Eye (tissue), 1 donor: ENCODE measurements around the gene SMIM29.
A peak's percentile ranks its signal among the peaks of the same experiment; 100 is the strongest.

ENCODE experiments used
- DNase-seq: peaks from one replicate; pipeline ENCODE4 v3.0.0-alpha.2; 2015

SMIM29 gene

DNA sequence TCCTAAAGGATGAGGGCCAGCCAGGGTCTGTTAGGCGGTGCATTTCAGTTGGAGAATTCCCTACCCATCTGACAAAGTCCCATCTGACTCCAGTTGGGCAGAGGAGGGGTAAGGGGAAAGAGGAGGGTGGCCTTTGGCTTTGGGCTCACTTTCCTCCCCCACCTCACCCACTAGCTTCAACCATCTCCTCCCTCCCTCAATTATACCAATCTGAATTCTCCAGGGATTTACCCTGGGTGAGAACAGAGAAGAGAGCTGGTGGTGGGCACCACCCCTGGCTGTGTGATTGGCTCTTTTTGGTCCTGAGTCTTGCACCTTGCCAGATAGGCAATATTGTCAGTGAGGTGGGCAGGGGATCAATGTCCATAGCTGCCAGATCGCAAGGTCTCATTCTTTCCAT is 8.9 kb downstream of the SMIM29 start:
- no peak for DNase-seq

DNA sequence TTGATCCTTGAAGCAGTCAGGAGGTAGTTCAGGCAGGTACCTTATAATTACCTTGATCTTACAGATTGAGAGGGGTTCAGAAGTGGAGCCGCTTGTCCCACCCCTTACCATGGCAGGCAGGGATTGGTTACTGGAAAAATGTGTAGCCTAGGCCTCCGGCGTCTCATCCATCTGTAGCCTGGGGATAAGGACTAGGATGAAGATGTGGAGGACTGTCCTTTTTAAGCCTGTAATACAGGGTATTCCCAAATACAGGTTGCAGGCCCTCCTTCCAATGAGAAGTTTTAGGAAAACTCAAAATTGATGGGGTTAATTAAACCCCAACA is 9.3 kb downstream of the SMIM29 start:
- DNase-seq, result no peak

DNA sequence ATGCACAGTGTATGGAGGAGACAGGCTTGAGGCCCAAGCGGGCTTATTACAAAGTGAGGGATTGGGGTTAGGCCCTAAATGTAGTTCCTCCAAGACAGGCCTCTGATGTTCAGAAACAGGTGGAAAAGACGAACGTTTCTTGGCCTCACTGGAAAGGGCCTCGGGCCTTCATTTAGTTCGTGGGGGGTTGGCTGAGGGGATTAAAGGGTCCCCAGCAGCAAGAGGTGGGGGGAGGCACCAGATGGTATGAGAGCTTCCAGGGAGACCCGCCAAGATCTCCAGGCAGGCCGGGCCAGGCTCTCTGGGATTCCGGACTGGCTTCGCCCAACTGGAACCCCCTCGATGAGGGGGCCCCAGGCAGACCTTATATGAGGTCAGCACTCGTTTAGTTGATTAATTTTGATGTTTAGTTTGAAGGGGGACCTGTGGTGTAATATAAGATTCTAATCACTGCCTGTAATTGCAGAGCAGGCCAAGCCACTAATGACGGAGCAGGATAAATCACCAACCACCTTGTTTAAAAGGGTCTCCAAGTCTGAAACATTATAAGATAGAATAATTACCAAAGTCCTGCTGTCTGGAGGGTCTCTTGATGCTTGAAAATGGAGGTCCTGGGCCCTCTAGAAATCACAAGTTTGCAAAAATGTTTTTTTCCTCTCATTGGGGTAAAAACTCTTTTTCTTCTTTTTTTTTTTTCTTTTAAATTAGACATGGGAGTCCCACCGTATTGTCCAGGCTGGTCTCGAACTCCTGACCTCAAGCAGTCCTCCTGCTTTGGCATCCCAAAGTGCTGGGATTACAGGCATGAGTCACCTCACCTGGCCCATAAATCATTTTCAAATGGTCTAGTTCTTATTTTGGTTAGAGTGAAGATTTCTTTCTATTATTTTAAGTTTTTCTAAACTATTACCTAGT is 10.0 kb downstream of the SMIM29 start:
- peak; percentile 57 for DNase-seq

DNA sequence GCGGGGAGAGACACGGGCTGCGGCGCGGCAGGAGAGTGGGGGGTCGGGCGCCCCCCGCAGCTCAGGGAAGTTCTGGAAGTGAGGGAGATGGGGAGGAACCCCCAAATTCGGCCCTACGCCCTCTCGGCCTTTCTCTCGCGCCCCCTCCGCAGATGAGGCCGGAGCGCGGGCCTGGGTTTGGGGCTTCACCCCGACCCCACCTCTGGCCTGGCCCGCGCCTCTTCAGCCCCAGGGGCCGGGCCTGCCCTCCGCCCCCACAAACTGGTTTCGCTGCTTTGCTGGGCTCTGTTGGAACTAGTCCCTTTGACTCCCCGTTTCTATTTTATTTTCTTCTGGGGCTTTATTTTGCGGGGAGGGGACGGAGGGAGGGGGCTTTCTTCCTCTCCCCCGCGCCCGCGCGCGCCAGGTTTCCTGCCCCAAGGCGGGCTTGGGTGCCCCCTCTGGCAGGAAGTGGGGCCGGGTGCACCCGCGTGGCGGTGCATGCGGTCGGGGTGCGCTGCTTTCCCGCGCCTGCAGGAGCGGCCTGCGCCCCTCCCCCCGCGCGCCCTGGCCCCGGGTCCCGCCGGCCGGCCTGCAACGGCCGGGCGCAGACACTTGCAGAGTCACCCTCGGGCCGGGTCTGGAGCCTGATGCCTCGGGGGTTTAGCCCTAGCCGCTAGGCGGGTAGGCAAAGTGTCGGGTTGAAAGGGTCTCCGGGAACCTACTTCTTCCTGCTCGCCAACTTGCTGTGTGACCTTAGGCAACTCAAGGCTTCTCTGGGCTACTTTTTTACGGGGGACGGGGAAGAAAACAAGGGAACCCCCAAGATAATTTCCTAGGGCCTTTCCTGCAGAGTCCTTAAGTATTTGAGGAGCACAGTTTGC is 10.9 kb downstream of the SMIM29 start:
- peak; percentile 77 for DNase-seq

DNA sequence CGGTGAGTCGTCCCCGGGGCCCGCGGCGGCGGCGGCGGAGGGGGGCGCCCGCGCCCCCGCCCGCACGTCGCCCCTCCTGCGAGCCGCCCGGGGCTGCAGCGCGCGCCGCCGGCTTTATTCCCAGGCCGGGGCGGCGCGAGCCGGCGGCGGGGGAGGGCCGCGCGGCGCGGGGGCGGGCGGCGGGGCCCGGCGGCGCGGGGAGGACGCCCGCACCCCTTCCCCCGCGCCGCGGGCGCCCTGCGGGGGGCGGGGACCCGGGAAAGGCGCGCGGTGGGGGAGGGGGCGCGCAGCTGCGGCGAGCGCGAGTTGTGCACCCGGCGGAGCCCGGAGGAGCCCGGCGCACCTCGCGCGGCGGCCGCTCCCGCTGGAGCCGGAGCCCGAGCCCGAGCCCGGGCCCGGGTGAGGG is 11.5 kb downstream of the SMIM29 start:
- peak; percentile 64 for DNase-seq

DNA sequence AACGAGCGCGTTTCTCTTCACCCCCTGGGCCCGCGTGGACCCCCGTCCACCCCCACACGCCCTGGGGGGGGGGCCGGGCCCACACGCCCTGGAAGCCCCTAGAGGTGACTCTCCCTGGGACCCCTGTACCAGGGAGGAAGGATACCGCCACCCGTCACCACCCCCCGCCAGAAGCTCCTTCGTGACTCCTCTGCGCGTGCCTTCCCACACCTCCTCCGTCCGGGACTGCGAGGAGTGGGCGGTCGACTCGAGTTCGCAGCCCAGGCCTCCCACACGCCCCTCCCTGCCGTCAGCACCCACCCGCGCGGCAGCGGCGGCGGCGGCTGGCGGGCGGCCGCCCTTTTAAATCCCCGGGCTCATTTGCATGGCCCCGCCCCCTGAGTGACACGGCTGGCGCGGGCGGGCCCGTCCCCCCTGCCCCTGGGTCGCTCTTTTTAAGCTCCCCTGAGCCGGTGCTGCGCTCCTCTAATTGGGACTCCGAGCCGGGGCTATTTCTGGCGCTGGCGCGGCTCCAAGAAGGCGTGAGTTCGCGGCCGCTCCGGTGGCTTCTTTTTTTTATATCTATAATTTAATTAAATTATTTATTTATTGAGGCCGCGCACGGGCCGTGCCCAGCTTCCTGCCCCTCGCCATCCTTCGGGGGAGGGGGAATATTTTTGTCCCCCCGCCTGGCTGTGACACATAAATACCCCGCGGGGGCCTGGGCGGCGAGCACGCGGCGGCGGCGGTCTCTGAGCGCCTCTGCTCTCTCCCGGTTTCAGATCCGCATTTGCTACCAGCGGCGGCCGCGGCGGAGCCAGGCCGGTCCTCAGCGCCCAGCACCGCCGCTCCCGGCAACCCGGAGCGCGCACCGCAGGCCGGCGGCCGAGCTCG is 12.1 kb downstream of the SMIM29 start, which contains the start of gene HMGA1:
TSS of gene HMGA1 (plus strand) at position 431 of the 873 bp plus-strand sequence. CDS start 3,908 bp downstream, outside the sequence.
- DNase-seq, result peak; percentile 96

DNA sequence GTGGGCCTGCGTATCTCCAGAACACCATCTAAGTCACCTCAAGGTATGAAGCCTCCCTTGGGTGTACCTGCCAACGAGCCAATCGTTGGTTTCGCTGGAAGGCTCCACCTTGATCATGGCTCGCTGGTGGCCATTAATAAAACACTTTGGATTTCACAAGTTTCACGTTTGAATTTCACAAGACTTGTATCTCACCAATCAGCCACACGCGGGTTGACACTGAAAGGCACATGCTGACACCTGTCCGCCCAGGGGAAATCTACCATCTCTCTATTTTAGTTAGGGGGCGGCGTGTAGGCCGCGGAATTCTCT is 12.7 kb downstream of the SMIM29 start:
- peak; percentile 79 for DNase-seq

DNA sequence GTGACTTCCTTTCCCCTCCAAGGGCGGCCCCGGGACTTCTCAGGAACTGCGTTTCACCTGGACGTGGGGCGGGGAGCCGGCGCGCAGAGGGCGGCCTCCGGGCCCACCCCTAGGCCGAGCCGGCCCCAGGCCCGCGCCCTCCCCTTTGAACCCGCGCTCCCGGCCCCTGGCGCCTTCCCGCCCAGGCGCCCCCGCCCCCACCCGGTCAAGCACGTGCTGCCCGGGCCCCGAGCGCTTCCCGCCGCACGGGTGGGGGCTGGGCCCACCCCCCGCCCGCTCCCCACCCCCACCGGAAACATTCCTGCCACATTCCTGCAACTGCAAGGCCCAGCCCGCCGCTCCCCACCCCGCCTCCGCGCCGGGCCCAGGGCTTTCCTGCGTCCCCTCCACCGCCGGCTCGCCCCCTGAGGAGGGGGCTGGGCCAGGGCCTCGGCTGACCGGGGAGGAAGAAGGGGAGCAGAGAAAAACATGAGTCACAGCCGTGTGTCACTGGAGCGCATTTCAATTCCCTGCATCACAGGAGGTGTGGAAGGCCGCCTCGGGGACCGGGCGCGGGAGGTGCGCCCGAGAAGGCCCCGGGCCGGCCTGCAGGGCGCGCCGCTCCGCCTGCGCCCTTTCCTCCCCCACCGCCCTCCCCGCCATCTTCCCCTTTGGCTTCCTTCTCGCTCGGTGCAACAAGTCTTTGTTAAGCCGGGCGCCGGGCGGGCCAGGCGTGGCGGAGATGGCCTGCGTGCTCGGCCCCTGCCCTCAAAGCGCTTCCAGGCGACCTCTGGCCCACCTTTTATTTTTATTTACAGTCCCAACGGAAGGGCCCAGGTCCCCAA is 13.3 kb downstream of the SMIM29 start:
- DNase-seq, result peak; percentile 90

DNA sequence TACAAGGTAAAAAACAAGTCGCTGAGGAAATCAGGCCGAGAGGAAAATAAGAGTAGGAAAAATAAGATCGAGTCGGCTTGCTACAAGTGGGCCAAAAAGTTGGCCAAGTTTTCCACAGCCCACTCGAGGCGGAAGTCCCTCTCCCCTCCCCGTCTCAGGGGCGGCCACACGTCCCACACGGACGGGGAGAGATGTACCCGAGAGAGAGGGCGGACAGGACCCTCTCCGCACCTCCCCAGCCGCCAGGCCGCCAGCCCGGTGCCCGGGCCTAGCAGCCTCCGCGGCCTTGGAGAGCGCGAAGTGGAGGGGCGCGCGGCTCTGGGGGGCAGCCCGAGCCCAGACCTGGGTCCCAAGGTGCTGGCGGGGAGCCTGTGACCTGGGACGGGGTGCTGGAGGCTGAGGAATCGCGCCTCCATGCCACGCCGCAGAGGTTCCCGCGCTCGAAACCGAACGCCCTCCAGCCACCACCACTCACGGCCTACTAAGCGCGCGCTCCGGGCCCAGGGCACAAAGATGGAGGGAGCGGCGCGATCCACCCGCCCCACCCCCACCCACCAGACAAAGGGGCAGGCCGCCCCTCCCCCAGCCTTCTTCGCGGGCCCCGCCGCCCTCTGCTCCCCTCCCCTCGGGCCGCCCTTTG is 14.0 kb downstream of the SMIM29 start:
- peak; percentile 84 for DNase-seq

DNA sequence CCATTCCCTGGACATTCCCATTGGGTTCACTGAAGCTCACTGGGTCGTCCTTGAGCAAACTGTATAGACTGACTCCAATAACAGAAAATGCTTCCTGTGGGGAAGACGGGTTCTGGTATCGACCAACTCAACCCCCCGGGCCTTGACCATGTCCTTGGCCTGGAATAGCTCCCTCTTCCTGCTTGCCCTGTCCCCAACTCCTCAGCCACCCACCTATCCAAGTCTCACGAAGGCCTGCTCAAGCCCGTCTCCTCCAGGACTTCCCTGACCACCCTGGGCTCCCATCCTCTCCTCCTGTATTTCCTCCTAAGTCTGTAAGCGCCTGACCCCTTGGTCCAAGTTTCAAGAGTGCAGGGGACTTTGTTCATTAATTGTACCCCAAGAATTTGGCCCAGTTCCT is 14.9 kb downstream of the SMIM29 start:
- DNase-seq, result no peak

DNA sequence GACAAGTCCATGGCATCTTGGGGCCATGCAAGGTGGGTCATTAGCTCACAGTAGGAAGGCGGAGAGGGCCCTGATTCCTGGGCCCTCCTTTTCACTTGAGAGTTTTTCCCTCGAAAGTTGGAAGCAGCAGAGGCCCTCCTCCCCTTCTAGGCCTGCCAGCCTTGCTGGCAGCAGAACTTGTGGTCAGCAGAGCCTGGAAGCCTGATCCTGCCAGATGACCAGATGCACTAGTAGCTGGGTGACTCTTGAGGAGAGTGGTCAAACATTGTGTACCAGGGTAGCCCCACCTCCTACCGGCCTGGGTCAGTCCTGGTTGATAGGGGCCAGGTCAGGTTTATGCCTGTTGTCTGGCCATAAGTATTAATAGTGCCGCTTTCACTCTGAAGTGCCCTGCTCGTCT is 15.9 kb downstream of the SMIM29 start:
- no peak for DNase-seq

DNA sequence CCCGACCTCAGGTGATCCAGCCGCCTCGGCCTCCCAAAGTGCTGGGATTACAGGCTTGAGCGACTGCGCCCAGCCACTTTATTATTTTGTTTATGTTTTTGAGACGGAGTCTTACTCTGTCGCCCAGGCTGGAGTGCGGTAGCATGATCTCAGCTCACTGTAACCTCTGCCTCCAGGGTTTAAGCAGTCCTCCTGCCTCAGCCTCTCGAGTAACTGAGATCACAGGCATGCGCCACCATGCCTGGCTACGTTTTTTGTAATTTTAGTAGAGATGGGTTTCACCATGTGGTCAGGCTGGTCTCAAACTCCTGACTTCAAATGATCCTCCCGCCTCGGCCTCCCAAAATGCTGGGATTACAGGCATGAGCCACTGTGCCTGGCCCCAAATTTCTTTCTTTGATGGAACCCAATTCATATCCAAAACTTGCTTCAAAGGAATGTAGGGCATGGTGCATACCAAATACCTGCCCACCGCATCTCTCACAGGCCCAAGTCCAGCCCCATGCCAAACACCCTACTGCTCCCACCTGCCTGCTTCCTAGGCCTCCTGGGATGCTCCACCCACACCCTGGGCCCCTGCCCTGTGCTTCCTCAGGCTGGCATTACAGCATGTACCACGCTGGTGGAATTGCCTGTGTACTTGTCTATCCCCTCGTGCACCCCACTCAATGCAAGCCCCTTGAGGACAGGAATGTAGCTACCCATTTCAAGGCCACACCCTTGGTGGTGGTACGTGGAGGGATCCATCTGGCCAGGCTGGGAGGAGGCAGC is 17.1 kb downstream of the SMIM29 start:
- DNase-seq, result no peak

DNA sequence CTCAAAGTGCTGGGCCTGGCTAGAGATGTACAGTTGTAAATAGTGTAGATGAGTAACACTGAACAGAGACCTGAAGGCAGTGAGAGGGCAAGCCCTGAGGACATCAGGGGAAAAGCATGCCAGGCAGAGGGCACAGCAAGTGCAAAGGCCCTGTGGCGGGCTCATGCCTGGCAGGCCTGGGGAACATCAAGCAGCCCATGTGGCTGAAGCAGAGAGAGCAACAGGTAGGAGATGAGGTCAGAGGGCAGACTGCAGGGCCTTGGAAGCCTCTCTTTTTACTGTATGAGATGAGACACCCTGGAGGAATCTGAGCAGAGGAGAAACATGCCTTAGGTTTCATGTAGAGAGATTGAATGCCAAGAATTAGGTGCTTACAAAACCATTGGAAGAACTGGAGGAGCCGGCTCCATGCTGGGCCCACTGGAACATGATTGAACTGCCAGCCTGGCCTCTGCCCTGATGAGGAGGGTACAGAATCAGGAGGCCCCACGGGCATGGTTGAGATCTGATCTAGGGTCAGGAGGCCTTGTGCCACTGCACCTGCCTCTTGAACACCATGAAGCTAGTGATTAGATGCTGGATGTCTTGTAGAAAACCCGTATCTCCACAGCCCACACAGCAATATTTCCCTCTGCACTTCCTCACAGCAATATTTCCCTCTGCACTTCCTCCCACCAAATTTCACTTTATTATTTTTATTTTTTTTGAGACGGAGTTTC is 18.0 kb downstream of the SMIM29 start:
- no peak for DNase-seq

DNA sequence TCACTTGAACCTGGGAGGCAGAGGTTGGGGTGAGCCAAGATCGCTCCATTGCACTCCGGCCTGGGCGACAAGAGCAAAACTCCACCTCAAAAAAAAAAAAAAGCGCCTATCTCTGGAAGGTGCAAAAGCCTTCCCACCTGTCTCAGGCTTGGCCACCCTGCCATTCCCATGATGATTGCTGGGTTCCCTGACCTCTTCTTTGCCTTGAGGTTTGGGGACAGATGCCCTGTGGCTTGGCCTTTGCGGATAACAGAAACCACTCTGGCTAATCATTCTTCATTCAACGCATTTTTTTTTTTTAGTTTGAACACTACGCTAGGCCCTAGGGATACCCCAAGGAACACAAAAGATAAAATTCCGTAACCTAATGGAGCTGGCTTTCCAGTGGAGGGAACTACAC is 18.9 kb downstream of the SMIM29 start:
- DNase-seq, result no peak

DNA sequence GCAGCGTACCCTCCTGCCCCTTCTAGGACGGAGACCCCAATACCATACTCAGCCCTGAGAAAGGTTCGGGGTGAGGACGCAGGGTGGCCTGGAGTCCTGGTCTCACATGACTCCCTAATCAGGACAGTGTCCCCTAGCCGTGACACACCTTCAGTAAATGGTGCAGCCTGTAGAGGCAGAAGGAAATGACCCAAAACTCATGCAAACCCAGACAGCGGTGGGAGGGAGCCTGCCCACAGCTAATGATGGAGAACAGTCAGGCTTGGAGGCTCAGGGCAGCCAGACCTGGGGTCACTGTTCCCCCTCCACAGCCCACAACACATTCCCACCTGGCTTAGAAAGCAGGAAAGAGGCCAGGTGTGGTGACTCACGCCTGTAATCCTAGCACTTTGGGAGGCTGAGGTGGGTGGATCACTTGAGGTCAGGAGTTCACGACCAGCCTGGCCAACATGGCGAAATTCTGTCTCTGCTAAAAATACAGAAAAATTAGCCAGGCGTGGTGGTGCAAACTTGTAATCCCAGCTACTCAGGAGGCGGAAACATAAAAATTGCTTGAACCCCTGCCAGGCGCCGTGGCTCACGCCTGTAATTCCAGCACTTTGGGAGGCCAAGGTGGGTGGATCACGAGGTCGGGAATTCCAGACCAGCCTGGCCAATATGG is 20.9 kb downstream of the SMIM29 start:
- no peak for DNase-seq

DNA sequence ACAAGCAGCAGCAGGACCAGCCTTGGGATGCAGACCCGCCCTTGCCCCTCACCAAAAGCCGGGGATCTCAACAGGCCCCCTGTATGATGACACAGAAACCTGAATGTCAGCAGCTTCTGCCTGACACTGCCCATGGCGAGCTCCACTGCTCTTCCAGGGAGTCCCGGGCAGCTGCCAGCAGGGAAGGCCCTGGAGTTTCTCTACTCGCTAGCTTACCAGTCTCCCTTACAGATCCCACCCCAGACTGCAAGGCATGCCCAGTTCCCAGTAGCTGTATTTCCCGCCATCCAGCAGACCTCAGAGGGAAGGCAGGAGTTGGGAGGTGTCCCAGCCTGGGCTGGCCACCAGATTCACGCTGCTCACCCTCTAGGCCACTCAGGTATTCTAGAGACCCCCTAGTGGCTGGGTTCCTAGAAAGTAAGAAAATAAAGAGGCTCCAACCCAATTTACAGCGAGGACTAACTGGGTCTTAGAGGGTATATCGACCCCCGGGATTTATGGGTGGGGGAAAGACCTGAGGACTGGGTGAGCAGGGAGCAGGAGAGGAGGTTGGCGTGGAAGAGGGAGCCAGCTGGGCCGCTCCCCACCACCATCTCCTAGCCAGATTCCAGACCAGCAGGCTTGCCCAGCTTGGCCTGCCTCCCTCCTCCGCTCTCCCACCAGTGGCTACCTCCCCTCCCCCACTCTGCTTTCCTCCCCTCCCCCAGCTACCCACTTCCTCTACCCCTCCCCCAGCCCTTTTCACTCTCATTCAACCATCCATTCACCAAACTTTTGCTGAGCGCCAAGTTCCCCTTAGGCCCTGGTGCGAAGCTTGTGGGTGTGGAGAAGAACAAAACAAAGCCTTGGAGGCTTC is 21.8 kb downstream of the SMIM29 start:
- no peak for DNase-seq

DNA sequence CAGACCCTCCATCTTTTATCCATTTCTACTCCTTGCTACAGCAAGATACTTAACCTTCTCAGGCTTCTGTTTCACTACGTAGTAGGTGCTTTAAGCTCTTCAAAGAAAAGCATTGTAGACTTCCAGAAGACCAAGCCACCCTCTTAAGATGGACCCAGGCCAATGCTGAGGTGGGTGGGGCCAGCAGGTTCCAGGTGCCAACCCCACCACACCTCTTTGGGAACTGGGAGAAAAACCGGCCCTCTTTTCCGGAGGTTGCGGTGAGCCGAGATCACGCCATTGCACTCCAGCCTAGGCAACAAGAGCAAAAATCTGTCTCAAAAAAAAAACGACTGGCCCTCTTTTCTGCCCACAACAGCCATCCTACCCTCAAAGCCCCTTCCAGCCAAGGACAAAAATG is 22.7 kb downstream of the SMIM29 start:
- no peak for DNase-seq

DNA sequence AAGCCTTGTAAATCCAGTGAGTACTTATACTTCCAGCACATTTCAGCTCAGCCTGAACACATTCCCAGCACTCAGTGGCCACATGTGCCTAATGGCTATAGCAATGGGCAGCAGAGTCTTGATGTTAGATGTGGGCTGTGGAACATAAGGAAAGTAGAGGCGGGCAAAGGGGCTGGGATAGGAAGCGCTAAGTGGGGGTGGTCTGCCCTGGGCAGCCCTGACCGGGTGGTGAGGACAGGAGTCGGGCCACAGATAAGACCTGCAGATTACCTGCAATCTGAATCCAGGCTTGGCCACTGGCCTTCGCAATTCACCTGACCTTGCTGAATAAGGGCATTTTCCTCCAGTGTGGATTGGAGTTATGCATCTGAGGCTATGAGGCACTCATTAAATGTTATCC is 23.3 kb downstream of the SMIM29 start:
- DNase-seq, result no peak
